A172 (cell line): ENCODE results near the gene TMEM242. TPM values are rescaled to one million over a fixed set of nuclear protein-coding genes. Genes with fewer than 3 reads are reported as not detected.

Experiments
- DNase-seq: peaks from one replicate; pipeline ENCODE4 v3.0.0-alpha.2; 2015; ENCODE audit warnings: low spot score
- total RNA-seq: library from RNA; depleted of rRNA; stranded (reverse); fragments of >200 nt; shearing (Covaris generic); gene quantifications from 2 replicates; pipeline ENCODE4 v1.2.3, GENCODE V29; 2014; rRNA removed

The TMEM242 gene
- total RNA-seq, 1 experiment from 2014 or later, result 2.8 TPM

DNA sequence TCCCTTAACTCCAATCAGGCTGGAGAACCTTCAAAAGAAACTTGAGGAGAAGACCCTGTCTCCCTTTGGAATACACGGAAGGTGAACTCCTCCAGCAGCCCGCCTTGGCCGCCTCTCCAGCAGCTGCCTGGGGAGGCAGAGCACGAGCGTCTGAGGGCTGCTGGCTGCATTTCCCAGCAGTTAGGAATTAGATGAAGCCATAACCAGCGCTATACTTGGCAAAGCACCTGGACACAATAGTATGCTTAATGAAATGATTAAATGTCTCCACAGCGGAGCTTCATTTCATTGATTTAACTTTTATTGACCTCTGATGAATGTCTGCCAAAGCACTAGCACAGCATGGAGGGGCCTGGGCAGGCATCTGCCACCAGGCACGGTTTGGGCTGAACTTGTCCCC, 73.5 kb downstream of the TMEM242 start:
- no peak for DNase-seq

DNA sequence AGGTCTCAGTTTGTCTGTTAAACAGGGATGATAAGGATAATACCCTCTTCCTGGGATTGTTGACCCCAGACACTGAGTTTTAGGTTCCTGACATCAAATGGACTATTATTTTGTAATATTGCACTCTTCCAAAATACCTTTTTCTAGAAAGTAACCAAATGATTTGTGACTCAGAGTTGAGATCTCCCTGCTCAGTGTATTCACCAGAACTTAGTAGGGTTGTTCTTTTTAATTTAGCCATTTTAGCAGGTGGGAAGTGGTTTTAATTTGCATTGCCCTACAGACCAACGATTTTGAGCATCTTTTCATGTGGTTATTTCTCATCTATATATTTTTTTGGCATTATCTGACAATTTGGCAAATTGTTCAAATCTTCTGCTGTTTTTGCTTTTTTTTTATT, 75.1 kb downstream of the TMEM242 start:
- no peak for DNase-seq

DNA sequence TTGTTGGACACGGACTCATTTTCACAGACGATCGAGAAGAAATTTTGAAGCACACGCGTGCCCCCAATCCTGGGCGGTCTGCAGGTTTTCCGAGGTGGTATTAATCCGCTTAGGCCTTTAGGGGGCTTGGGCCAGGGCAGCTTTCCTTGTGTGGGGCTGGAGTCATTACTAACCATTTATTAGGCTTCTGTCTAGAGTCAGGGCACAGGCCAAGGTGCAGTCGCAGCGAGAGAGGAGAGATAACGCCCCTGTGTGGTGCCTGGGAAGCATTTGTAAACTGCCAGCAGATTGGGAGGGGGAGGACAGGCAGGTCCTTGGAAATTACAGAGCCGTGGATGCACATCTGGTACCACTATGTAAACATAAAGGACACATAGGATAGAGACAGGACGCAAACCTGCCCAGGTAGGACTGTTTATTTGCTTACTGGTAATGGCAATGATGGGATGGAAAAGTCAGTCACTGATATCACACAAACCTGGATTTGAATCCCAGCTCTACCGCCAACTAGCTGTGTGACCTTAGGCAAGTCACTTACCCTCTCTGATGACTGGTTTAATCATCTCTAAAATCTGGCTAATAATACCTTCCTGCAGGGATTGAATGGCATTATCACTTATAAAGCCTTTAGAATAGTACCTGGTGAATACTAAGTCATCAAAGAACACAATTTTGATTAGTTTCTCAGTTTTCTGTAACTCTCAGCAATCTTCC, 76.4 kb downstream of the TMEM242 start:
- no peak for DNase-seq

DNA sequence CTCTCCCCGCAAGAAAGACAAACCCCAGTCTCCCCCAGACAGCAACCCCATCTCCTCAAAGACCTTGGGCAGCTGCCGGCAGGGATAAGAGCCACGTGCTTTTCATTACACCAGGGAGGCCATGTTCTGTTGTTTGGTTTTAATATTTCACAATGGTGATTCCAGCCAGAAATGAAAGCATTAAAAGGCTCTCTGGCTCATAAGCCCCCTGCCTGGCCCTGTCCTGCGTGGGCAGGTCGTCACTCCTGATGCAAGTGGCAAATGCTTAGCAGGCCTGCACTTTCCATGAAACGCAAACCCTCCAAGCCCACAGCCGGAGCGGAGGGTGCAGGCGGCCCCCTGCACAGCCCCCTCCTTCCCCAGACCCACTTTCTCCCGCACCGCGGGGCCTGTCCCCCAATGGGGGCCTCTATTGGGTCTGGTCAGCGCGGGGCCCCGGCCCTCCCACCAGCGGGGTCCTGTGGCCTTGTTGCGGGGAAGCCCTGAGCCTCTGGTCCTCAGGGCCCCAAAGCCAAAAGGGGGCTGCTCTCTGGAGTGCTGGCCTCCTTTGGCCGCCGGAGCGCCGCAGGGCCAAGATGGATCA, 77.2 kb downstream of the TMEM242 start:
- no peak for DNase-seq

DNA sequence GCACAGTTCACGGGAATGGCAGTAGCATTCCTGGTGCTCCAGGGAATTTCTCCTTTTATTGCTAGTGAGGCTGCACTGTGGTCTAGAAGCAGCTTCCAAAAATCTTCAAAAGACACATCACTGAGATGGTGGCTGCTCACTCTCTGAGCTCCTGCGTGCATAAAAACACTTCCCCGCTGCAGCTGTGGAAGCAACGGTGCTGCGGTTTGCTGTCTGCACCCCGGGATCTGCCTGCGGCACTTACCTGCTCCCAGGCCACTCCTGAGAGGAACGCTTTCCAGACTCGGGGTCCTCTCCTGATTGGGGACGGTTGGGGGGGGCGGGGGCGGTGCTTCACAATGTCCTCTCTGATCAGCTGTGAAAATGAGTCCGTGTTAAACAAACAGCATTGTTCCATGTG, 77.9 kb downstream of the TMEM242 start:
- no peak for DNase-seq

DNA sequence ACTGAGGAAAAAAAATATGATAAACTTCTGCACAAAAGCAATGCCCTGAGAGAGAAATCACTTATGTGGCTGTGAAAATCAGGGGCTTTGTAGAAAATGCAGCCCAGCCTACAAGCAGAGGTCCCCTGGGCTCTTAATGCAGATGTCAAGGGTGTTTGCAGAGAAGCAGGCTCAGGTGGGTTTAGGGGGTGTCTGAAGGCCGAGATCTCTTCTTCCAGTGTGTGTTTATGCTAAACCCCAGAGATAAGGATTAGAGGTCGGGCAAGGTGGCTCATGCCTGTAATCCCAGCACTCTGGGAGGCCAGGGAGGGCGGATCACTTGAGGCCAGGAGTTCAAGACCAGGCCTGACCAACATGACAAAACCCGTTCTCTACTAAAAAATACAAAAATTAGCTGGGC, 78.5 kb downstream of the TMEM242 start:
- no peak for DNase-seq

DNA sequence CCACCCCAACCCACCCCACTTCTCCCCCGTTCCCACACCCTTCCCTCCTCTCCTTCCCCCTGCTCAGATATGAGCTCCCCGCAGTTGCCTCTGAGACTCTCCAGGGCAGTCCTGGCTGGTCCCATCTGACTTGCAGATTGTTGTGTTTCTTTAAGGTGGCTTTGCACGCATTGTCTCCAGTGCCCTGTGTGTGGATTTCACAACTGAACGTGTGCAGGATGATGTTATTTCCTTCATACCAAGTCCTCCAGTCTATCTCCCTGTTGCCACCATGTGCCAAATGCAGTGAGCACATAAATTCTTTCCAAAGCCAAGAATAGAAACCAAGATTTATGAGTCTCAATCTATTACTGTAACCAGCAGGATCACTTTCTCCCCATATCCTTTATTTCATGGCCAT, 79.1 kb downstream of the TMEM242 start:
- DNase-seq, result peak; percentile 24

DNA sequence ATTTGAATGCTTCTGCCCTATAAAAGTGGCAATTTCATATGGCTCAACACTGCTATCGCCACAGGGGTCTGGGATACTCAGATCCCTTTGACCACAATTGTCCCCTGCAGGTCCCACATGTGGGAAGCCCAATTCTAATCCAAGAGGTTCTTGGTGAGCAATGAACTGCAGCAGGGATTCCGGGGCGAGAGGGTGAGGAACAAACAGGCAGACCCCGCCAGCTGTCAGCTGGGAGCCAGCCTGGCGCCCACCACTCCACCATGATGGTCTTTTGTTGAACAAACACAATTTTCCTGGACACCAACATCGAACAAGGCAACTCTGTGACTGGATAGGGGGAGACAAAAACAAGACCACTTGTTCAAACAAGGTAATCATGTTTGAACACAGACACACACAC, 80.5 kb downstream of the TMEM242 start:
- DNase-seq, result no peak

DNA sequence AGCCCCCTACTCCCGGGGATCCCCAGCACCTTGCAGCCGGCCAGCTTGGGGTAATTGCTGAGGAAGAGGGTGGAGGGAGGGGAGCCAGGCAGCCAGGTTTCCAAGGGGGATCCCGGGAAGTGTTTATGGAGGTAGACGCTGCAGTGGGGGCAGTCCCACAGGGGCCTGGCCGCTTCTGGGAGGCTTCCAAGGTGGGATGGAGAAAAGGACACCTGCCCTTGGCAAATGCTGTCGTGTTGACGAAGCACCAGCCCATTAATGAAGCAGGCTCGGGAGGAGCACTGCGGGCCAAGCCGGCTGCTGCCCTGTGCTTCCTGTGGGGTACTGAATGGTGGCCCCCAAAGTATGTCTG, 82.4 kb downstream of the TMEM242 start:
- DNase-seq, result no peak

DNA sequence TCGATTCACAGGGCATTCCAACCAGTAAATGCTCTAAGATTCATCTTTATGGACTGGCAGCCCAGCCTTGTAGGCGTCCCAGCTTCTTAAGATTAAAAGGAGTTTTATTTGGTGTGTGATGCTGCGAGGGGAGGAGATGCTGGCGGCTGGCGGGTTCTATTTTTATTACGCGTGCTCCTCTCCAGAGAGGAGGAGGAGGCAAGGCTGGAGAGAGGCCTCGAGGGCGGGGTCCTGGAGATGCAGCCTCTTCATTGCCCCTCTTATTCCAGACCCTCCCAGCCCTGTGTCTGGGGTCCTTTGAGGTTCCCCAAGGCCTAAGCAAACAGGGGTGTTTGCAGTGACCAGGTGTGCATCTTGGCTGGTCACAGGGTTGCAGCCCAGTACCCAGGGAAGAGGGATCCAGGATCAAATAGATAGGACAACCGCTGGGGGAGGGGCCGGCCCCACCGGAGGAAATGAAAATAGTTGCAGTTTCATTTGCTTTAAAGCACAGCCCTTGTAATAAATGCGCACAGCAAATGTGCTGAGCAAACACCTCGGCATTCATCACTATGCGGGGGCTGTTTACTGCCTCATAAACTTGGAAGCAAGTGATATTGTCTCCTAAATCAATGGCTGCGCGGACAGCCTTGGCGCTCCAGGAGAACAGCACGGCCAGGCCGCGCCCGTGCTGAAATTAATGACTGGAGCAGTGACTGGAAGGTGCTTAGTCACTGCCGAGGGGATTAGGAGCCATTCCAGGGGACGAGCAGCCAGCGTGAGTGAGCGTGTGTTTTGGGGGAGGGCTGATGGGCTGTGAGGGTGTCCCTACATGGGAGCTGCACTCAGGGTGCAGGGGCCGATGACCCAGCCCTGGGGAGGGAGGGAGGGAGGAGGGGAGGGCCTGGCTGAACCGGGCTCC, 83.0 kb downstream of the TMEM242 start:
- DNase-seq, result peak; percentile 69

DNA sequence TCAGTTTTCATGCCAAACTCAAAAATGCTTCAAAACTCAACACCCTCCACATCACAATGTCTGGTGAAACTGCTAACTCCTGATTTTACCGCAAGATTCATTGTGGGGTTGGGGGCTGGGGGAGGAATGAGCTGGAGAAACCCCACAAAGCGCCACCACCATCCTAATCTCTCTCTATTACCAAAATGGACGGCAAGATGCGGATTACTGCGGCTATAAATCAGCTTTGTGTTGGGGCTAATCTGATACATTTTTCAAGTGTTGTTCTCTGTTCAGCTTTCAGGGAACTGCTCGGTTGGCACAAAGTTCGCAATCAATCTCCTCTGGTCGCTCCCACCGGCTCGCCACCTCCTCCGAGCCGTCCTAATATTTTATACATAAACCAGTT, 83.7 kb downstream of the TMEM242 start:
- DNase-seq, result no peak

Other genes starting within 250 kb of the TMEM242 start
- gene ZDHHC14, start 57.7 kb upstream of the TMEM242 start, total RNA-seq, result 3.5 and 5.5 TPM in 2 replicates